GM23338 (cell line): ENCODE measurements around the gene GTPBP1. TPM values are rescaled to one million over a fixed set of nuclear protein-coding genes. Genes with fewer than 3 reads are reported as not detected.

Source experiments
- ATAC-seq: fragments of 200-7000 bp; cut with Tn5 transposase; 3 replicates; pipeline ENCODE4 v1.9.1; 2020
- DNase-seq: peaks from one replicate; pipeline ENCODE4 v3.0.0-alpha.2; 2015; ENCODE audit warnings: low spot score
- H2AFZ ChIP-seq: fragments of 200-600 bp; sonication (generic); 2 replicates; pipeline ENCODE4 v1.8.0; 2016; ENCODE audit warnings: antibody characterized with exemption, mild to moderate bottlenecking, moderate library complexity
- H3F3A ChIP-seq: fragments of 200-600 bp; sonication (generic); replicated peaks from 2 replicates; pipeline ENCODE4 v1.8.0; 2017; ENCODE audit warnings: antibody characterized with exemption, mixed run types, low read depth
- H3K27ac ChIP-seq: fragments of 200-600 bp; sonication (generic); 2 replicates; pipeline ENCODE4 v1.6.1; 2016; ENCODE audit warnings: low read depth
- H3K27me3 ChIP-seq: fragments of 200-600 bp; sonication (generic); 2 replicates; pipeline ENCODE4 v1.8.0; 2016; ENCODE audit warnings: mild to moderate bottlenecking, mixed run types, moderate library complexity; ENCODE audit not compliant: insufficient read depth
- H3K36me3 ChIP-seq: fragments of 200-600 bp; sonication (generic); 2 replicates; pipeline ENCODE4 v1.8.0; 2016; ENCODE audit warnings: mild to moderate bottlenecking; ENCODE audit not compliant: insufficient read depth
- H3K4me1 ChIP-seq: fragments of 200-600 bp; sonication (generic); 2 replicates; pipeline ENCODE4 v1.8.0; 2016; ENCODE audit warnings: mild to moderate bottlenecking, moderate library complexity; ENCODE audit not compliant: insufficient read depth
- H3K4me2 ChIP-seq: fragments of 200-600 bp; sonication (generic); 2 replicates; pipeline ENCODE4 v1.7.1; 2017; ENCODE audit warnings: mixed run types
- H3K4me3 ChIP-seq: fragments of 200-600 bp; sonication (generic); 2 replicates; pipeline ENCODE4 v1.6.1; 2016; ENCODE audit warnings: mixed run types
- H3K79me2 ChIP-seq: fragments of 200-600 bp; sonication (generic); replicated peaks from 2 replicates; pipeline ENCODE4 v1.8.0; 2017; ENCODE audit warnings: mild to moderate bottlenecking; ENCODE audit not compliant: insufficient read depth
- H3K9me2 ChIP-seq: fragments of 200-600 bp; sonication (generic); 2 replicates; pipeline ENCODE4 v1.8.0; 2017; ENCODE audit not compliant: insufficient read depth
- H4K20me1 ChIP-seq: fragments of 200-600 bp; sonication (generic); replicated peaks from 2 replicates; pipeline ENCODE4 v1.8.0; 2017; ENCODE audit warnings: mild to moderate bottlenecking; ENCODE audit not compliant: insufficient read depth
- H3K27ac Mint-ChIP-seq: 2 replicates; pipeline ENCODE4 v1.8.0; 2020; ENCODE audit warnings: inconsistent platforms, mild to moderate bottlenecking, moderate library complexity, mixed read lengths
- H3K27me3 Mint-ChIP-seq: 3 replicates; pipeline ENCODE4 v1.8.0; 2022; ENCODE audit warnings: low read depth, mild to moderate bottlenecking, moderate library complexity, mixed read lengths, inconsistent platforms; ENCODE audit not compliant: insufficient read depth, poor library complexity
- H3K36me3 Mint-ChIP-seq: 3 replicates; pipeline ENCODE4 v1.8.0; 2021; ENCODE audit warnings: low read depth, mild to moderate bottlenecking, inconsistent platforms, moderate library complexity, mixed read lengths
- H3K4me1 Mint-ChIP-seq: 3 replicates; pipeline ENCODE4 v1.8.0; 2020; ENCODE audit warnings: mild to moderate bottlenecking, inconsistent platforms, mixed read lengths
- H3K4me3 Mint-ChIP-seq: 3 replicates; pipeline ENCODE4 v1.8.0; 2021; ENCODE audit warnings: moderate library complexity, mild to moderate bottlenecking, inconsistent platforms, mixed read lengths
- H3K9me3 Mint-ChIP-seq: 3 replicates; pipeline ENCODE4 v1.8.0; 2020; ENCODE audit warnings: moderate library complexity, mild to moderate bottlenecking, inconsistent platforms, mixed read lengths
- CREB1 ChIP-seq: fragments of 250-450 bp; sonication (Bioruptor Pico); IDR thresholded peaks from 2 replicates; pipeline ENCODE4 v1.5.0; 2020; ENCODE audit warnings: low read depth, mild to moderate bottlenecking, moderate library complexity
- CTCF ChIP-seq, 2 experiments: fragments of 200-600 bp in 1 of 2; sonication (generic) in 1 of 2; conservative IDR thresholded peaks; 2 replicates each; pipeline versions ENCODE4 v1.5.1 to v1.6.1; 2016 to 2017; ENCODE audit warnings: antibody characterized with exemption in 2 of 2, low read depth in 2 of 2, mild to moderate bottlenecking in 2 of 2, moderate library complexity in 1 of 2
- ETS1 ChIP-seq: IDR thresholded peaks from 2 replicates; pipeline ENCODE4 v1.6.1; 2016; ENCODE audit warnings: antibody characterized with exemption
- JUNB ChIP-seq: IDR thresholded peaks from one replicate; pipeline ENCODE4 v1.6.1; 2016; ENCODE audit warnings: antibody characterized with exemption; ENCODE audit not compliant: unreplicated experiment
- NANOG ChIP-seq: IDR thresholded peaks from 2 replicates; pipeline ENCODE4 v1.6.1; 2016; ENCODE audit warnings: antibody characterized with exemption, borderline replicate concordance
- POLR2AphosphoS5 ChIP-seq: IDR thresholded peaks from 2 replicates; pipeline ENCODE4 v1.6.1; 2016; ENCODE audit warnings: antibody characterized with exemption, low read depth
- ZNF114 ChIP-seq: fragments of 250-450 bp; sonication (Bioruptor Pico); IDR thresholded peaks from 2 replicates; pipeline ENCODE4 v1.5.0; 2020; ENCODE audit warnings: mild to moderate bottlenecking, moderate library complexity
- ZNF462 ChIP-seq: fragments of 250-450 bp; sonication (Bioruptor Pico); IDR thresholded peaks from 2 replicates; pipeline ENCODE4 v1.5.0; 2020; ENCODE audit warnings: mild to moderate bottlenecking, moderate library complexity
- polyA plus RNA-seq: library from polyadenylated mRNA; unstranded; fragments of >200 nt; fragmentation: Nextera tagmentation; extraction: Ambion mirVana; gene quantifications from 2 replicates; pipeline ENCODE4 v1.2.1, GENCODE V29; 2016
- total RNA-seq: library from RNA; depleted of rRNA; stranded (reverse); fragments of >200 nt; shearing (Covaris generic); gene quantifications from 2 replicates; pipeline ENCODE4 v1.2.3, GENCODE V29; 2014

The GTPBP1 gene
- total and polyA plus RNA-seq, 2 experiments from 2014 or later: 27.2 to 88.4 TPM

GRCh38 chr22:38753948-38754750 lies 48.4 kb downstream of the GTPBP1 start:
- peaks cover 14% of the 10 kb centered on the region; the same call in 1 of the 2 replicates for H3K27me3 ChIP-seq
- Mint-ChIP-seq H3K36me3 (peaks cover 3% of the 10 kb centered on the region; the same call in 2 of the 3 replicates), H3K9me3 (no peaks in the 10 kb centered on the region; the same call in 2 of the 3 replicates), H3K27ac (no peak overlapping the region), H3K4me3 (peak overlapping the region; percentile 71), H3K27me3 (peaks cover 15% of the 10 kb centered on the region), H3K4me1 (peaks cover 18% of the 10 kb centered on the region; the same call in 2 of the 3 replicates)
- peaks cover 21% of the 10 kb centered on the region; the same call in 1 of the 2 replicates for H3K4me1 ChIP-seq
- H3K27ac ChIP-seq: no peak overlapping the region
- H3K9me2 ChIP-seq: no peaks in the 10 kb centered on the region
- peak overlapping the region; percentile 77 for H3K4me3 ChIP-seq
- TF ChIP-seq ETS1 (no peak), CTCF (conservative IDR thresholded peaks at IDR 0.05; ENCODE audit: low read depth in 2 of 2) (no peak)
- H3F3A ChIP-seq: peaks cover 3% of the 10 kb centered on the region; the same call in 1 of the 2 replicates
- peak; percentile 68 for ATAC-seq
- DNase-seq: peak; percentile 84
- no peaks in the 10 kb centered on the region for H3K79me2 ChIP-seq
- no peaks in the 10 kb centered on the region for H4K20me1 ChIP-seq
- peak overlapping the region; percentile 18; the same call in 1 of the 2 replicates for H2AFZ ChIP-seq
- peak overlapping the region; percentile 99 for H3K4me2 ChIP-seq
- no peaks in the 10 kb centered on the region for H3K36me3 ChIP-seq

GRCh38 chr22:38754751-38755154 lies 49.0 kb downstream of the GTPBP1 start:
- ATAC-seq (peak; percentile 3), DNase-seq (peak; percentile 39)
- Histone ChIP-seq H3K36me3 (no peaks in the 10 kb centered on the region), H3K27me3 (peaks cover 14% of the 10 kb centered on the region; the same call in 1 of the 2 replicates), H3K79me2 (no peaks in the 10 kb centered on the region), H3K4me1 (peaks cover 21% of the 10 kb centered on the region; the same call in 1 of the 2 replicates), H3K4me3 (peak overlapping the region; percentile 77), H3K27ac (no peak overlapping the region), H3K4me2 (peak overlapping the region; percentile 99), H2AFZ (peak overlapping the region; percentile 87), H4K20me1 (no peaks in the 10 kb centered on the region), H3K9me2 (no peaks in the 10 kb centered on the region), H3F3A (peaks cover 3% of the 10 kb centered on the region; the same call in 1 of the 2 replicates)
- Mint-ChIP-seq H3K27ac (no peak overlapping the region), H3K27me3 (peaks cover 15% of the 10 kb centered on the region), H3K36me3 (no peaks in the 10 kb centered on the region; the same call in 2 of the 3 replicates), H3K4me3 (peak overlapping the region; percentile 71), H3K4me1 (peaks cover 18% of the 10 kb centered on the region; the same call in 2 of the 3 replicates), H3K9me3 (no peaks in the 10 kb centered on the region; the same call in 2 of the 3 replicates)
- no peak for TF ChIP-seq JUNB
- TF ChIP-seq NANOG: no peak
- TF ChIP-seq CTCF (conservative IDR thresholded peaks at IDR 0.05; ENCODE audit: low read depth in 2 of 2): no peak
- TF ChIP-seq ZNF462 (CRISPR knock-in tag): no peak
- TF ChIP-seq CREB1 (CRISPR knock-in tag): no peak
- TF ChIP-seq POLR2AphosphoS5: no peak
- no peak for TF ChIP-seq ZNF114
